HCT116 (cell line): Measurements from ENCODE around the gene UBR2. TPM values are rescaled to one million over a fixed set of nuclear protein-coding genes. Genes with fewer than 3 reads are reported as not detected.

Source experiments
- ATAC-seq: fragments of 200-7000 bp; cut with Tn5 transposase; 2 replicates; pipeline ENCODE4 v1.9.1; 2020; ENCODE audit warnings: mild to moderate bottlenecking, moderate library complexity
- BruUV-seq: library from RNA; stranded (reverse); fragments of 400-500 nt; replicated peaks from 2 replicates; lab custom pipeline; 2021; lab: Mats Ljungman, UMichigan
- CTCF ChIA-PET: fragments of 300-600 bp; sonication (Branson Sonifier 250); formaldehyde crosslinking; loops from one replicate; lab custom pipeline; 2021; ENCODE audit warnings: antibody characterized with exemption; lab: Charles Lee
- POLR2A ChIA-PET: fragments of 300-600, 350-600 bp; sonication (Branson Sonifier 250); formaldehyde crosslinking; loops from one replicate; lab custom pipeline; 2021; ENCODE audit warnings: antibody characterized with exemption; lab: Charles Lee
- RAD21 ChIA-PET, 2 experiments: fragments of 300-600 bp; sonication (Branson Sonifier 250); formaldehyde crosslinking; loops; one replicate each; lab custom pipeline; 2023; ENCODE audit warnings: low total read pairs in 2 of 2; ENCODE audit not compliant: uncharacterized antibody in 2 of 2, unreplicated experiment in 2 of 2, low non-redundant PET in 1 of 2; lab: Charles Lee
- DNase-seq: peaks from one replicate; pipeline ENCODE4 v3.0.0-alpha.2; 2010; ENCODE audit warnings: low read depth, low spot score
- H2AFZ ChIP-seq: fragments of 200-600 bp; shearing (Covaris generic), sonication (generic); 2 replicates; pipeline ENCODE4 v1.6.1; 2017; ENCODE audit warnings: low read depth, mixed run types, mixed read lengths, antibody characterized with exemption, low read length; ENCODE audit not compliant: poor library complexity, severe bottlenecking
- H3K27ac ChIP-seq: 2 replicates; pipeline ENCODE4 v1.5.1; 2012; ENCODE audit warnings: low read depth, low read length
- H3K27me3 ChIP-seq: fragments of 200-600 bp; sonication (generic); 2 replicates; pipeline ENCODE4 v1.6.1; 2016; ENCODE audit warnings: mixed run types, low read length, mixed read lengths; ENCODE audit not compliant: insufficient read depth
- H3K36me3 ChIP-seq, 2 experiments: fragments of 200-500 bp in 1 of 2; fragments of 200-600 bp in 1 of 2; sonication (Bioruptor generic) in 1 of 2; sonication (generic) in 1 of 2; 2 replicates each; pipeline versions ENCODE4 v1.5.1 to v1.6.1; 2014 to 2016; ENCODE audit warnings: low read length in 2 of 2, inconsistent platforms in 1 of 2, mixed read lengths in 1 of 2, mixed run types in 1 of 2; ENCODE audit not compliant: insufficient read depth in 2 of 2, control insufficient read depth in 1 of 2
- H3K4me1 ChIP-seq, 2 experiments: fragments of 200-600 bp in 1 of 2; sonication (generic) in 1 of 2; 2 replicates each; pipeline versions ENCODE4 v1.5.1 to v1.6.1; 2012 to 2017; ENCODE audit warnings: low read length in 2 of 2, inconsistent platforms in 1 of 2, mild to moderate bottlenecking in 1 of 2, mixed read lengths in 1 of 2, mixed run types in 1 of 2, moderate library complexity in 1 of 2; ENCODE audit not compliant: insufficient read depth in 2 of 2, control insufficient read depth in 1 of 2
- H3K4me2 ChIP-seq: fragments of 200-600 bp; sonication (generic); 2 replicates; pipeline ENCODE4 v1.6.1; 2017; ENCODE audit warnings: mixed run types, low read length, mixed read lengths
- H3K4me3 ChIP-seq, 2 experiments: fragments of 200-600 bp in 1 of 2; sonication (generic) in 1 of 2; replicated peaks in 1 of 2; 2 replicates each; pipeline ENCODE4 v1.5.1; 2011 to 2016; ENCODE audit warnings: low read length in 2 of 2, control low read depth in 1 of 2, low read depth in 1 of 2, mild to moderate bottlenecking in 1 of 2, mixed read lengths in 1 of 2, mixed run types in 1 of 2
- H3K79me2 ChIP-seq: fragments of 200-600 bp; sonication (generic); 2 replicates; pipeline ENCODE4 v1.6.1; 2017; ENCODE audit warnings: mild to moderate bottlenecking, mixed run types, low read length, moderate library complexity, mixed read lengths; ENCODE audit not compliant: insufficient read depth
- H3K9ac ChIP-seq: fragments of 200-600 bp; sonication (generic); 2 replicates; pipeline ENCODE4 v1.6.1; 2016; ENCODE audit warnings: low read length, mixed read lengths
- H3K9me2 ChIP-seq: fragments of 200-600 bp; sonication (generic), shearing (Covaris generic); 2 replicates; pipeline ENCODE4 v1.6.1; 2017; ENCODE audit warnings: mixed run types, mild to moderate bottlenecking, moderate library complexity; ENCODE audit not compliant: insufficient read depth
- H3K9me3 ChIP-seq, 2 experiments: fragments of 200-500 bp in 1 of 2; fragments of 200-600 bp in 1 of 2; sonication (Bioruptor generic) in 1 of 2; sonication (generic) in 1 of 2; 2 replicates each; pipeline ENCODE4 v1.6.1; 2014 to 2017; ENCODE audit warnings: low read length in 2 of 2, mixed read lengths in 2 of 2, inconsistent platforms in 1 of 2, low read depth in 1 of 2, mild to moderate bottlenecking in 1 of 2, mixed run types in 1 of 2, moderate library complexity in 1 of 2; ENCODE audit not compliant: control insufficient read depth in 1 of 2, insufficient read depth in 1 of 2
- H4K20me1 ChIP-seq: fragments of 200-600 bp; sonication (generic), shearing (Covaris generic); 2 replicates; pipeline ENCODE4 v1.6.1; 2017; ENCODE audit warnings: mixed run types, mild to moderate bottlenecking, moderate library complexity; ENCODE audit not compliant: insufficient read depth
- ATF3 ChIP-seq: IDR thresholded peaks from 2 replicates; pipeline ENCODE4 v1.6.1; 2012
- CBX3 ChIP-seq: IDR thresholded peaks from 2 replicates; pipeline ENCODE4 v1.6.1; 2012; ENCODE audit warnings: low read depth
- CEBPB ChIP-seq: IDR thresholded peaks from 2 replicates; pipeline ENCODE4 v1.6.1; 2012; ENCODE audit warnings: low read depth
- EGR1 ChIP-seq: IDR thresholded peaks from 2 replicates; pipeline ENCODE4 v1.6.1; 2012; ENCODE audit warnings: low read depth
- ELF1 ChIP-seq: IDR thresholded peaks from 2 replicates; pipeline ENCODE4 v1.6.1; 2012; ENCODE audit warnings: low read depth, borderline replicate concordance
- EZH2 ChIP-seq: fragments of 200-600 bp; sonication (generic); IDR thresholded peaks from 2 replicates; pipeline ENCODE4 v1.6.1; 2017; ENCODE audit warnings: antibody characterized with exemption, mixed run types
- EZH2phosphoT487 ChIP-seq: fragments of 200-600 bp; IDR thresholded peaks from 2 replicates; pipeline ENCODE4 v1.6.1; 2018; ENCODE audit warnings: antibody characterized with exemption, borderline replicate concordance
- FOSL1 ChIP-seq: IDR thresholded peaks from 2 replicates; pipeline ENCODE4 v1.6.1; 2012; ENCODE audit warnings: low read depth
- JUND ChIP-seq: IDR thresholded peaks from 2 replicates; pipeline ENCODE4 v1.6.1; 2012
- MAX ChIP-seq: IDR thresholded peaks from 2 replicates; pipeline ENCODE4 v1.6.1; 2012
- POLR2A ChIP-seq: IDR thresholded peaks from 2 replicates; pipeline ENCODE4 v1.7.0; 2011; ENCODE audit warnings: borderline replicate concordance; ENCODE audit not compliant: insufficient read depth, insufficient read length; ENCODE audit errors: extremely low read depth
- POLR2AphosphoS5 ChIP-seq: IDR thresholded peaks from 2 replicates; pipeline ENCODE4 v1.6.1; 2011; ENCODE audit warnings: mild to moderate bottlenecking, low read depth, low read length, moderate library complexity
- RAD21 ChIP-seq: IDR thresholded peaks from 2 replicates; pipeline ENCODE4 v1.6.1; 2012; ENCODE audit warnings: low read depth, mild to moderate bottlenecking
- REST ChIP-seq: IDR thresholded peaks from 2 replicates; pipeline ENCODE4 v1.6.1; 2012; ENCODE audit warnings: low read depth
- SIN3A ChIP-seq: IDR thresholded peaks from 2 replicates; pipeline ENCODE4 v1.6.1; 2012; ENCODE audit warnings: low read depth
- SP1 ChIP-seq: IDR thresholded peaks from 2 replicates; pipeline ENCODE4 v1.6.1; 2012; ENCODE audit warnings: low read depth
- SRF ChIP-seq: IDR thresholded peaks from 2 replicates; pipeline ENCODE4 v1.6.1; 2012; ENCODE audit warnings: low read depth
- TCF7L2 ChIP-seq: IDR thresholded peaks from 2 replicates; pipeline ENCODE4 v1.7.0; 2011; ENCODE audit warnings: borderline replicate concordance, inconsistent platforms; ENCODE audit not compliant: insufficient read depth, insufficient read length; ENCODE audit errors: extremely low read depth
- ZFX ChIP-seq: fragments of 450-650 bp; IDR thresholded peaks from 2 replicates; pipeline ENCODE4 v1.6.1; 2017
- ZNF274 ChIP-seq: fragments of 200-500 bp; sonication (Bioruptor generic); IDR thresholded peaks from 2 replicates; pipeline ENCODE4 v1.6.1; 2014; ENCODE audit warnings: mild to moderate bottlenecking, low read depth, low read length, inconsistent platforms
- intact Hi-C: fragments of 100-400 bp; cut with micrococcal nuclease; formaldehyde crosslinking; loops from 2 replicates; pipeline ENCODE4 v1.10.0; 2022
- total RNA-seq: library from RNA; stranded (reverse); gene quantifications from one replicate; pipeline ENCODE4 v1.2.1, GENCODE V29; 2021; ENCODE audit not compliant: unreplicated experiment

Gene UBR2
- total RNA-seq, 1 experiment from 2014 or later = 20.5 TPM

GRCh38 chr6:42525206-42525605, 38.6 kb upstream of the UBR2 start:
- intact Hi-C loops = no loop called here
- TF ChIP-seq ATF3 = no peak
- no peak for TF ChIP-seq EZH2
- no peak for TF ChIP-seq TCF7L2
- TF ChIP-seq CBX3 = no peak
- TF ChIP-seq CEBPB = no peak
- no peak for TF ChIP-seq FOSL1
- H3K27me3 ChIP-seq = no peaks in the 10 kb centered on the region
- H3K9ac ChIP-seq = no peak overlapping the region
- H3K36me3 ChIP-seq = no peaks in the 10 kb centered on the region
- H3K79me2 ChIP-seq = no peaks in the 10 kb centered on the region
- no peak overlapping the region for H3K4me2 ChIP-seq
- H3K4me1 ChIP-seq = peaks cover 3 to 16% of the 10 kb centered on the region in 2 experiments; a peak in 3 of 4 replicates
- RAD21 ChIA-PET = no interaction called here
- no peaks in the 10 kb centered on the region for H3K9me3 ChIP-seq
- BruUV-seq = no TSS peak
- DNase-seq = no peak
- no peak for ATAC-seq
- CTCF ChIA-PET = no interaction called here
- H2AFZ ChIP-seq = peak overlapping the region; percentile 0
- H3K9me2 ChIP-seq = no peaks in the 10 kb centered on the region
- no peaks in the 10 kb centered on the region for H4K20me1 ChIP-seq
- POLR2A ChIA-PET = no interaction called here
- no peak overlapping the region for H3K27ac ChIP-seq
- no peak overlapping the region for H3K4me3 ChIP-seq

- Histone ChIP-seq H3K4me3 (no peak overlapping the region), H3K9me2 (no peaks in the 10 kb centered on the region), H3K9ac (no peak overlapping the region), H3K36me3 (no peaks in the 10 kb centered on the region), H3K27ac (no peak overlapping the region), H3K4me2 (no peak overlapping the region), H2AFZ (peak overlapping the region; percentile 39), H3K79me2 (no peaks in the 10 kb centered on the region), H3K4me1 (peaks cover 0 to 2% of the 10 kb centered on the region in 2 experiments; a peak in 1 of 4 replicates), H3K9me3 (no peaks in the 10 kb centered on the region), H3K27me3 (no peaks in the 10 kb centered on the region), H4K20me1 (no peaks in the 10 kb centered on the region)
- ATAC-seq (no peak), DNase-seq (no peak)
- ChIA-PET CTCF (interaction anchor here (1.4 kb wide), 1 partner anchor 21 kb away, joined by 3 read pairs; no protein-coding TSS in a partner anchor), POLR2A (no interaction called here), RAD21 (no interaction called here)
- intact Hi-C loops = no loop called here
- no TSS peak for BruUV-seq
- TF ChIP-seq ZNF274 (no peak), POLR2AphosphoS5 (no peak), RAD21 (no peak), FOSL1 (no peak), EGR1 (no peak), ELF1 (no peak), REST (no peak), POLR2A (no peak), SRF (no peak), SIN3A (no peak), MAX (no peak), JUND (no peak), EZH2phosphoT487 (no peak), ZFX (no peak), SP1 (no peak), CBX3 (no peak), ATF3 (no peak), TCF7L2 (no peak)
These were observed 37.2 kb upstream of the UBR2 start for GRCh38 chr6:42526616-42527015.
